Stimulated activated CD8-positive, alpha-beta memory T cell treated with anti-CD3 and anti-CD28 coated beads, Interleukin-15, amount 100 ng/mL, for 48 hours (primary cell): ENCODE measurements around the gene RFX3.

Experiments used
- DNase-seq, 2 donors: peaks; one replicate each; pipeline ENCODE4 v3.0.0-alpha.2; 2020; ENCODE audit warnings: low read depth in 2 of 2

RFX3 gene

DNA sequence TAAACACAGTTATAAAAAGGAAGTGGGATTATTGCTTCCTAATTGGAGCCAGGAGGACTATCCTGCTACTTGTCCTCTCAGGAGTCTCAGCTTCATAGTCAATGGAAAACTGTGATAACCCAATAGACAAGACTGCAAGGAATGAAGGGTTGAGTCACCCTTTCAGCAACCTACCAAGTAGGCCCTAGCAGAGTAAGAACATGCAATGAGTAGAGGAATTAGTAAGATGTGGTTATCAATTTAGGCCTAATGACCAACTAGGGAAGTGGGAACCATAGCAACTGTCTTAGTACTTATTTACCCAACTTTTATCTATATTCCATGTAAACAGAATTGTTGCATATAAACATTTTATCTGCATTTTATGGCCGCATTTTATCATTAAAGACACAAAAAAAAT, 310.1 kb downstream of the RFX3 start:
- DNase-seq = no peak

DNA sequence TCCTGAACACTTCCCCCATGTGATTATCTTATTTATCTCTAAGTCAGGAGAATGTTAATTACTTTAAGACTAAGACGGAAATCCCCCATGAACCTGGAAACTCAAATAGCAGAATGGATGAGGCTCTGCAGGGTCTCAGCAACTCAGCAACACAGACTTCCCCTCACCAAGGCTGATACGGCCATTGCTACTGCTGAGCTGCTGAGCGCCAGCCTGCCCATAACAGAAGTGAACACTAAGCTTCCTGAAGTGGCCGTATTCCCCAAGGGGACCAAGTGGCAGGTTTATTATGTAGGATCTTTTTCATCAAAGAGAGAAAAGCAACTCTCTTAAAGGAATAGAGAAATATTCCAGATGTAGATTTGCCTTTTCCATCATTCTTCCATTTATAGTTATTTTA, 311.1 kb downstream of the RFX3 start:
- no peak for DNase-seq

GRCh38 chr9:3205421-3206095, 320.2 kb downstream of the RFX3 start:
- DNase-seq = no peak

- DNase-seq = no peak
Measured at GRCh38 chr9:3200331-3200774, 325.4 kb downstream of the RFX3 start.

DNA sequence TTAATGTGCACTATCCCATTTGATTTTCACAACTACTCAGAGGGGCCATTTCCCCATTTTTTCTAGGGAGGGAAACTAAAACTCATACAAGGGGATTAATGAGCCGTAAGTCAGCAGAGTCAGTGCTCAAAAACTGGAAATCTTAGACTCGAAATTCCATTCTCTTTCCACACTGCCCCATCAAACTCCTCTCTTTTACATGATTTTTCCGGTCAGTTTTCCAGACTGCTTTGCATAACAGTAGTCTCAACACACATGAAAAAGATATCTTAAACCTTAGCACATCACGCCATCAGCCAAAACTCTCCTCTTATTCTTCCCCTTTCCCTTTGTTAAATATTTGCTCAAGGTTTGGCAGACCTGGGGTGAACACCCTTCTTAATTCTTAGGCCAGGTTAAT, 332.0 kb downstream of the RFX3 start:
- DNase-seq = no peak

DNA sequence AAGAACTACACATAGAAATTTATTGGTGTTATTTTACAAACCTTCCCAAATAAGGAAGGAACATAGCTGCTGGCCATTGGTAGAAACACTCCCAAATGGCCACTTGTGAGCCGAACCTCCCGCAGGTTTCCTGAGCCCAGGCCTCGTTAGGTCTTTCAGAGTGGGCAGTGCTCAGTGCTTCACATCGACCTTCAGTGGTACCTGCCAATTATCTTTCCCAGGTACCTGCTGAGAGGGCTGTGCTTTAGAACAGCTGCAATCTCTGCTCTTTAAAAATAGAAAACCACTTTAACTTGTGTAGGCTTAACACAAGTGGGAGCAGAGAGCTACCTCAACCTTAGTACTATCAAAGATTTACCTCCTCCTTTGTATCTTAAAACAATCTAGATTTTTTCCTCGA, 334.1 kb downstream of the RFX3 start:
- no peak for DNase-seq

DNA sequence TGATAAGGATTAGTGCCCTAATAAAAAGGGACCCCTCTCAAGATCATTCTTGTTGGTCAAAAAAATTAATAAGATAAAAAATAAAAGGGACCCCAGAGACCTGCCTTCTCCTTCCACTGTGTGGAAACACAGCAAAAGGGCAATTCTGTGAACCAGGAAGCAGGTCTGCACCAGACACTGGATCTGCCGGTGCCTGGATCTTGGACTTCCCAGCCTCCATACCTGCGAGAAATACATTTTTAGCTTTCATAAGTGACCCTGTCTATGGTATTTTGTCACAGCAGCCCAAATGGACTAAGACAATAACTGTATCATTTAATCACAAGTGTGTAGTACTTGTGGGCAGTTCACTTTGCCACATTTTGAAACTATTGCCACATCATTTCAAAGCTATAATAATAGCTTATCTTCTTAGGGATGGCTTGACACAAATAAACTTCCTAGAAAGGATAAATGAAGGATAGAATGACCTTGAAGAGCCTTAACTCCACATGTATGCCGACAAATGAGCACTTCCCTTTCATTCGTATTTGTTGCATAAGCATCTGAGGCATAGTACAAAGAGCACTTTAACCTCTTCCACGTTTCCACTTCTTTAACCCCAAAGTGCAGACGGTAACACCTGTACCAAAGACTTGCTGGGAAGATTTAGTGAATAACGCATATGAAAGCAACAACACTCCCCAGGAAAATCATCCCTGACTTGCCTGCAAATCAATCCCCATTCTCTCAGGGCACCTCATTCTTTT, 336.5 kb downstream of the RFX3 start:
- no peak for DNase-seq

DNA sequence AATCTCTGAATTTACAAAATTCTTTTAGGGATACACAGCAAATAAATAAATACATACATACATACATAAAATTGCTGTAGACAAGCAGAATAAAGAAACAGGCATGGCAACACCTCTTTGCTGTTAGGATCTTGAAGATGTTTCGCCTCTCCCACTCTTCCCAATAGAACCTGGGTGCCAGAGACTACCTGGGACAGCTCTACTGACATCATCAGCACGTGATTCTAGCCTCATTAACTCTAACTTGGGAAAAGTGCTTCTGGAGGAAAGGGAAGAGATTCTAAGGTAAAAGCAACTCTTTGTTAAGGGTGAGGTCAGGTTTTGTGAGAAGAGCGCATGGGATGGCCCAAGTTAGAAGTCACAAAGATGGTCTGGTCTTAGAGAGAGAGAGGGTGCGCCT, 339.1 kb downstream of the RFX3 start:
- DNase-seq = no peak

DNA sequence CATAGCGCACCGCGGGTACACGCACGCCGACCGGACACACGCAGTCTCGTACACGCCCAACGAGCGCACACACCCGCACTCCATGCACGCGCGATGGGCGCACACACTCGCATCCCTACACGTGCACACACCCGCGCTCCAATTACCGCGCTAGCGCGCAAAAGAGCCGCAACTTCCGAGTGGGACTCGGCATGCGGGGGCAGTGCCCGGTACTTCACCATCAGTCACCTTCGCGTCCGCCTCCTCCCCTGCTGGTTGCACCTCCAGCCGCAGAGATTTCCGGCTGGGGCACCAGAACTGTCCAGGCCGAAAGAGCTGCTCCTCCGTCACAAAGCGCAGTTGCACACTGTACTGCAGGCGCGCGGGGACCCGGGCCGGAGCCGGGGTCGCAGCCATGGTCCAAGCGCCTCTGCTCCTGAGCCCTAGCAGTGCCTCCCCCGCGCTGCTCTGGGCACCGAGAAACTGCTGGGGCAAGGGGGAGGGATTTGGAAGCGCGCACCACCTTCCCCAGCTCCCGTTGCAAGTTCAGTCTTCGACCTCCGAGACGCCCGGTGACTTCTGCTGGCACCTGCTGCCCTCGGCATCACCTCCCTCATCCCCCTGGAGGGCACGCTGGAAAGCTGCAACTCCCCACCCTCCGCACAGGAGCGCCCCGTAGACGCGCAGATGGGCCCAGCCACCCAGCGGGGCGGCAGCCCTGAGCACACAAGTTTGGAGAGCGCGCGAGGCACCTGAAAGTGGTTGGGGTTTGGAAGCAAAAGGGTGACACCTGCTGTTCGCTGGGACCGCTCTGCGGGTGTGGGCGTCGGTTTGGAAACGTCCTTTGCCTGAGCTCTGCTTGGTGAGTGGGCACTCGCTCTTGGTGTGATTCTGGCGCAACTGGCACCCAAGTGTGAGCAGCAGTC, 344.5 kb downstream of the RFX3 start:
- peak; percentile 11 to 34 for DNase-seq

DNA sequence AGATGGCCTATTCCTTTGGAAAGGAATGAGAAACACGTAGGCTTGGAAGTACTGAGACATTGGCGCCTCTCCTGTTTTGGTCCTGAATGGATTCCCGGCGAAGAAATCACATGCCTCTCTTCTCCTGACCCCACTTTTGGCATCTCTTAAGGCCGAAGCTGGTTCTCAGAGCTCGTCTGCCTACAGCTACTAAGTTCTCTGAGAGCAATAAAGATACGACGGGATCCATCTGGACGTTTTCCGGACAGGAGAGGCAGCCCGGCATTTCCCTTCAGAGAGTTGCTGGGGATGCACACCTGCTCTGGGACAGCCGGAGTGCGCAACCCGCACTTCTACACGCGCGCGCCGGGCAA, 345.1 kb downstream of the RFX3 start:
- DNase-seq = no peak

DNA sequence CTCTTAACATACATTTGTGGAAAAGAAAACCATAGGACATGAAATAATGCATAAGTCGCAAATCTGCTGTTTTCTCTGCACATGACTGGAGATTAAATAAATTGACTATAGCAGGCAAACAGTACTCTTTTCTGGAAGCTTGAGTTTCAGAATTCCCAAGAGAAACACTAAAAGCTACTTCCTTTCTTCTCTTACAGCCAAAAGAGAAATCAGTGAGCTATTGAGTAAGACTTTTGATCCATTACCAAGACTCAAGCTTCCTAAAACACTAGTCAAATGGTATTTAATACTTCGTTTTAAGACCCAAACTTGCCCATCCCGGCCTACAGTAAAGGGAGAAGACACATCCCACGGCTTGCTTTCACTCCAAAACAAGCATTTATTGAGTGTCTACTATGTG, 346.1 kb downstream of the RFX3 start:
- no peak for DNase-seq

DNA sequence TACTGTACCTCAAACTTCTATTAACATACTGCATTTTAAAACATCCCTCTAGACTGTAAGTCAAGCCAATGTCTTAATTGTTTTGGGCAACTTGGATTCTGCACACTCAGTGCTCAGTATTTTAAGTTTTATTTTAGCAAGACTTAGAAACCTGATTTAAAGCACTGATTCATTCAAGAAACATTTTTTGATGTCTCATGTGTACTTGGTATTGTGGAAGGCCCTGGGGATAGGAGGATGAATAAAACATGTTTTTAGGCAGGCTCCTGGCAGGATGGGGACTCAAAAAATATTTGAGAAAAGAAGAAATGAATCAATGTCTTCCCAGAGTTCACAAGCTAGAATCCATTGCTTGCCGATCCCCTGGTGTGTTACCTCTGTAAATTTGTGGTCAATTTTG, 347.9 kb downstream of the RFX3 start:
- no peak for DNase-seq

GRCh38 chr9:3177146-3177761, 348.5 kb downstream of the RFX3 start:
- DNase-seq = no peak

DNA sequence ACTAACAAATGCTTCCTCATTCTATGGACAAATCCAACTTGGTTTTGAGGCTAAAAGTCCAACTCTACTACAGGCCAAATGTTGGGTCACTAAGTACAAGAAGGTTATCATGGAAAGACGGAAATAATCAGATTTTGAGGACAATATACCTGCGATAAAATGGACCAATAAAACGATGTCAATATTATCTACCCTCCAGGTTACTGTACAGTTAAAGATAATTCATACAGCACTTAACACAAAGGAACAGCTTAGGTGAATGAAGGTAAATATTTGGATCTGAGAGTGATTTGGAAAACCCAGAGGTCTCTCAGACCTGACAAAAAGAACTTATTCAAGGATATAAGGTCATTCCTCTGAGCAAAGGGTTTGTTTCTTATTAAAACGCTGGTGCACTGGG, 352.4 kb downstream of the RFX3 start:
- no peak for DNase-seq

DNA sequence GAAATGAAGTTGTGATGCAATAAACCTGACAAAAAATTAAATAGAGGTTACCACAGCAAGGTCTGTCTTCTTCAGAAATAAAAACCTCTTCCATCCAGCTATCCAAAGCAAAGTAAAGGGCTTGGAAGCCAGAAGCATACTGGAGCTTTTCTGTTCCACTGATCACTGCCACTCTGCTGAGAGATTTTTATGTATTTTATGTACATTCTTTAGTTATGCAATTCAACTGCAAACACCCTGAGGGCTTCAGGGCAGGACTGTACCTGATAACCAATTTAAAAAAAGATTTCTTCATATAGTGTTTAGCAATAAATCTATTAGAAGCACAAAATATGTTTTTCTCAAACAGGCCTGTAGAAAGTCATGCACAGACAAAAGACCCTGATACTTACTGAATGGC, 355.0 kb downstream of the RFX3 start:
- DNase-seq = no peak
